GM11168 (cell line): Measurements from ENCODE around the gene FARP1.

Experiments used
- in situ Hi-C: fragments of 300-500 bp; cut with MboI; formaldehyde crosslinking; loops from one replicate; pipeline ENCODE4 v1.12.0; 2022; ENCODE audit warnings: low sequenced_read_pairs; ENCODE audit not compliant: unreplicated experiment

FARP1 gene

GRCh38 chr13:98198683-98199082 lies 55.8 kb downstream of the FARP1 start:
- in situ Hi-C loops = no loop called here

GRCh38 chr13:98199480-98199879 lies 56.6 kb downstream of the FARP1 start:
- in situ Hi-C loops = no loop called here

- in situ Hi-C loops = no loop called here
These were observed 57.5 kb downstream of the FARP1 start for GRCh38 chr13:98200211-98200878.

GRCh38 chr13:98201189-98201588 lies 58.3 kb downstream of the FARP1 start:
- in situ Hi-C loops = no loop called here

- in situ Hi-C loops = no loop called here
These were observed 59.1 kb downstream of the FARP1 start for GRCh38 chr13:98201984-98202383.

- in situ Hi-C loops = no loop called here
These were observed 60.9 kb downstream of the FARP1 start for GRCh38 chr13:98203646-98204326.

- in situ Hi-C loops = no loop called here
These were observed 61.7 kb downstream of the FARP1 start for GRCh38 chr13:98204546-98204945.

GRCh38 chr13:98206946-98207345 lies 64.1 kb downstream of the FARP1 start:
- in situ Hi-C loops = no loop called here

GRCh38 chr13:98207416-98207815 lies 64.5 kb downstream of the FARP1 start:
- in situ Hi-C loops = no loop called here

GRCh38 chr13:98208606-98209005 lies 65.7 kb downstream of the FARP1 start:
- in situ Hi-C loops = no loop called here

- in situ Hi-C loops = no loop called here
These were observed 69.9 kb downstream of the FARP1 start for GRCh38 chr13:98212763-98213162.

- in situ Hi-C loops = no loop called here
These were observed 70.5 kb downstream of the FARP1 start for GRCh38 chr13:98213354-98213753.

- in situ Hi-C loops = no loop called here
These were observed 71.2 kb downstream of the FARP1 start for GRCh38 chr13:98214008-98214643.

- in situ Hi-C loops = no loop called here
These were observed 71.8 kb downstream of the FARP1 start for GRCh38 chr13:98214707-98215106.

- in situ Hi-C loops = no loop called here
These were observed 72.6 kb downstream of the FARP1 start for GRCh38 chr13:98215508-98215907.

- in situ Hi-C loops = no loop called here
These were observed 73.3 kb downstream of the FARP1 start for GRCh38 chr13:98216135-98216565.

GRCh38 chr13:98216711-98217285 lies 73.9 kb downstream of the FARP1 start:
- in situ Hi-C loops = no loop called here

GRCh38 chr13:98217597-98217996 lies 74.7 kb downstream of the FARP1 start:
- in situ Hi-C loops = no loop called here

- in situ Hi-C loops = no loop called here
These were observed 76.8 kb downstream of the FARP1 start for GRCh38 chr13:98219685-98220084.

GRCh38 chr13:98220271-98220791 lies 77.4 kb downstream of the FARP1 start:
- in situ Hi-C loops = no loop called here

GRCh38 chr13:98221234-98221633 lies 78.3 kb downstream of the FARP1 start:
- in situ Hi-C loops = no loop called here
